IPS-18c (cell line): ENCODE results near the gene ADAMTS9.

ENCODE experiments used
- H3K4me3 ChIP-seq: 2 replicates; pipeline ENCODE4 v1.7.0; 2013; ENCODE audit warnings: low read depth, mild to moderate bottlenecking, low read length, moderate library complexity; ENCODE audit not compliant: insufficient read depth
- H3K9me3 ChIP-seq: one replicate; pipeline ENCODE4 v1.6.1; 2013; ENCODE audit warnings: mild to moderate bottlenecking, low read length, moderate library complexity; ENCODE audit not compliant: control insufficient read depth, insufficient read depth

The ADAMTS9 gene

DNA sequence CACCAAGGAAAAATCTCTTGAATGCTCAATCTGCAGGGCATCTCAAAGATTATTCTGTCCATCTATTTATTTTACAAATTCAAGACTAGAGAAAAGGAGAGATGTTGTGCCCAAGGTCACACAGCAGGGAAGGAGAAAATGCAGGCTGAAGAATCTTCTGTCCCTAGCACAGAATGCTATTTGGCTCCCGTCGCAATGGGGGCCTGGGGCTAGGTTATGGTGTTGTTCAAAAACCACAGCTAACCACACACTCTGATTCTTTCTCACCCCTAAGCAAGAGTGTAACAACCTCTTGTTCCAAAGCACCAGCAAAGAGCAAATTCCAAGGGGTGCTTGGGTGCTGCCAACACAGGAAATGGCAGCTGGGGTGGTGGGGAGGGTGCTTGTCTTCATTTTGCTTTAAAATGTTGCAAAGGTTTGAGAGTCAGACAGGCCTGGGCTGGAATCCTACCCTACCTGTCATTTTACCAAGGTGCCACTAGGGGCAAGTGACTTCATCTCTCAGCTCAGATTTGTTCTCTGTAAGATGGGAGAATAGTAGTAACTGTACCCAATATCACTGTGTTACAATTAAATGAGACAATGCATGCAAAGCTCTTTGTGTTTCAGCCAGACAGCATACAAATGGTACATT lies 112.5 kb downstream of the ADAMTS9 start:
- H3K9me3 ChIP-seq, result no peaks in the 10 kb centered on the region
- H3K4me3 ChIP-seq, result no peak overlapping the region

DNA sequence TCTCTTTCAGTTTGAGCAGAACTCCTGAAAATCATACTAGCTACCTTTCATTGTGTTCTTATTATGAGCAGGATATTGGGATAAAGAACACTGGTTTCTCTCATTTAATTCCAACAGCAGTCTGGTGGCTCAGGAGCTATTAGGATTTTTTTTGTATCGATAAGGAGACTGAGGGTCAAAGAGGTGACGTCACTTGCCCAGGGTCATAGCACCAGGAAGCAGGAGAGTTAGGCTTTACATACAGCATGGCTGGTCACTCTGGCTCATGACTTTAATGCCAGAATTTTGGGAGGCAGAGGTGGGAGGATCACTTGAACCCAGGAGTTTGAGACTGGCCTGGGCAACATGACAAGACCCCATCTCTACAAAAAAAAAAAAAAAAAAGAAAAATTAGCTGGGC lies 113.6 kb downstream of the ADAMTS9 start:
- no peaks in the 10 kb centered on the region for H3K9me3 ChIP-seq

DNA sequence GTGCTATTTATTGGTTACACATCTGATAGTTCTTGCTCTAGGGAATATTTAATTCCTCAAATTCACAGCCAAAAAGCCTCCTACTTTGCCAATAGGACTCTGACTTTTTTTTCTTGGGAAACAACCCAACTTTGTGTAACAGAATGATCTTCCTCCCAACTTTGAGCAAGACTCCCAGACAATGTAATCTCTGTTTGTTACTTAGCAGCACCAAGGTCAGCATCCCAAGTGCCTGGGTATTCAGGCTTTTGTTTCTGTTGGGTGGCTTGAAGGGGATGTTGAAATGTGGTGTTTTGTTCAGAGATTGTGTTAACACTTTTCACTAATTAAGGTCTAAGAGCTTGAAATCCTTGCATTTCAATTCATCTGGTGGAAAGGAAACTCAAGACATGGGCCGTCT lies 115.8 kb downstream of the ADAMTS9 start:
- no peaks in the 10 kb centered on the region for H3K9me3 ChIP-seq
- no peak overlapping the region for H3K4me3 ChIP-seq

More for the DNA sequence above, 113.6 kb downstream of the ADAMTS9 start:
- no peak overlapping the region for H3K4me3 ChIP-seq

DNA sequence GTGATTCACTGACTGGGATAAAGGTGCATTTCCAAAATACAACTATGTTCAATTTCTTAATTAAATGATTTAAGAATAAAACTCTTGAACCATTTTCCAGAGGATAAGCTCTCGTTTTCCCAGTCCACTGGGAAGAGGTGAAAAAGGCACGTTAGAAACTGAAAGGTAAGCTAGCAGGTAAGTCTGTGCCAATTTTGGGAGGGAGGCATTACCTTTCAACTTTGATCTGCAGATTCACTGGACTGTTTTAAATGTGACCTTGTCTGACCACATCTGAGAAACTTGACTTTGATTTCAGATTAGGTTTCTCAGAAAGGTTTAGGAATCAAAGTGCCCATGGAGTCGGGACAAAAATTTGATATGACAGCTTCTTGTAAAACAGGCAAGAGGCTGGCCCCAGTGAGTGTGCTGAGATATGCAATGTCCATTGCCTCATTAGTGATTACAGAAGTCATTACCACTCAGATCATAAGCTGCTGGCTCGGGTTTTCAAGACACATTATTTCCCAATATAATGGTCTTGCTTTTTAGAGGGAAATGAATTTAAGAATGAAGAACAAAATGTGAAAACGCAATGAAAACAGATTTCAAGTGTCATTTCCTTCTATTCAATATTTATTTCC lies 118.8 kb downstream of the ADAMTS9 start:
- H3K9me3 ChIP-seq, result no peaks in the 10 kb centered on the region

DNA sequence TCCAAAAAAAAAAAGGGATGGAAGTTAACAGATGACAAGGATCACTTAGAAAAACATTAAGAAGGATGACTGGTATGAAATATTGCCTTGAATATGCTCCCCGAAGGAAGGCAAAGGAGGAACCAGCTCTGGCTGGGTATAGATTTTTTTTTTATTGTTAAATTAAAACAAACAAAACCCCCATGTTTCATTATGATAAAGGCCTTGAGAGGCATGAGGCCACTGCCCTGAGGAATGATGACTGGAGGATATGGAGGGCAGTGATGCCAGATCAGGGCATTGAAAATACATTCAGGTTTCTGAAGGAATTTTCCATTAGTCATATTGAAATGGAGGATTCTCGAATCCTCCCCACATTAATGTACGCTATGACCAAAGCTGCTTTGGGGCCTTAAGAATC lies 120.9 kb downstream of the ADAMTS9 start:
- Histone ChIP-seq H3K9me3 (no peaks in the 10 kb centered on the region), H3K4me3 (no peak overlapping the region)

More for the DNA sequence above, 118.8 kb downstream of the ADAMTS9 start:
- H3K4me3 ChIP-seq, result no peak overlapping the region

DNA sequence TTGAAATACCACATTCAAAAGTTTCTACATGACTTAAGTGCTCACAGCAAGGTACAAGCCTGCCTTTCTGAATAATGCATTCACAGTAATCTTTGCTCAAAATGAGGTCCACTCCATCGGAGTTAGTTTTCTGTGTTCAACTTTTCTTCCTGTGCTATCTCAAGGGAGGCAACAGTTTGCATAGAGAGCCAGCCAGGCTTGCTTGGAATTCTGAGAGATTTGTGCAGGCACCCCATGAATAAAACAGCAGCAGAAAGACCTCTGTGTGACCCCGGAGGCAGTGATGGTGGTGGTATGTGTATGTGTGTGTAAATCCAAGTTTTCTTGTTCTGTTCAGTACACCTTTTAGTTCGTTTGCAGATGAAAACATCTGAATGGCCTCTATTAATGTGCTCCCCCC lies 124.0 kb downstream of the ADAMTS9 start:
- H3K9me3 ChIP-seq, result no peaks in the 10 kb centered on the region
- no peak overlapping the region for H3K4me3 ChIP-seq

DNA sequence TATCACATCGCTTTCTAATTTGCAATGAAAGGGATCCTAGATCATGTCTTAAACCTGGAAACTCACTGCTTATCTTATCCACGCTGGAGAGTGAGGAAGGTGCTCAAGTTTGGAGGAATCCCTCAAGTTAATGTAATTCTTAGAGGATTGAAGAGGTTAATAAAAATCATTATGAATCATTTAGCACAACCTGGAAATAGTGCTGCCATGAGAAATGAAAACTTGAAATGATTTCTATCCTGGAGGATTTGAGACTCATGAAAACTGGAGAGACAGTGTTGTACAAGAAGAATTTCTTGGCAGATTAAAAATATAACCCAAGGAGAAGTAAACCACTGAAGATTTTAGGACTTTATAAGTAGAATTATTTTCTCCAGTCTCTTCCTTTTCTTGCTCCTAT lies 125.9 kb downstream of the ADAMTS9 start:
- H3K4me3 ChIP-seq, result no peak overlapping the region
- no peaks in the 10 kb centered on the region for H3K9me3 ChIP-seq

DNA sequence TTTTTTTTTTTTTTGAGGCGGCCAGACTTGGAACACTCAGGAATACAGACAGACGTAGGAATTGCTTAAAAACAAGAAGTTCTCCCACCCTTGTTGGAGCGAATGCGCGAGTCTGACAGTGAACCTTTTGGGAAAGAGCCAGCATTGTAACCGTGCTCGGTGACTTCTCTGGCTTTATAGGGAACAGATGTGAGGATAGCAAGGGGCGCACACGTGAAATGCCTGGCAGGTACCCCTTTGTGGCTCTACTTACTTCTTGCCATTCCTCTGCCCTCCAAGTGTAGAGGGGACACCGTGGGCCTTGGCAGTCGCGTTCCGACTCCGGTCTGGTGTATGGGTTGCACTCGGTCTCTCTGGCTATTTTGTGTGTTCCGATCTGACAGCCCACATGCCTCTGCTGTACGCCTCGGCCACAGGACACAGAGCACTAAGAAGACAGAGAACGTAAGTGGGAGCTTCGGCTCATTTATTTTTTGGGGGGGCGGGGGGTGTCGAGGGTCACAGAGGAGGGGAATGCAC lies 126.4 kb downstream of the ADAMTS9 start:
- Histone ChIP-seq H3K9me3 (no peaks in the 10 kb centered on the region), H3K4me3 (no peak overlapping the region)

DNA sequence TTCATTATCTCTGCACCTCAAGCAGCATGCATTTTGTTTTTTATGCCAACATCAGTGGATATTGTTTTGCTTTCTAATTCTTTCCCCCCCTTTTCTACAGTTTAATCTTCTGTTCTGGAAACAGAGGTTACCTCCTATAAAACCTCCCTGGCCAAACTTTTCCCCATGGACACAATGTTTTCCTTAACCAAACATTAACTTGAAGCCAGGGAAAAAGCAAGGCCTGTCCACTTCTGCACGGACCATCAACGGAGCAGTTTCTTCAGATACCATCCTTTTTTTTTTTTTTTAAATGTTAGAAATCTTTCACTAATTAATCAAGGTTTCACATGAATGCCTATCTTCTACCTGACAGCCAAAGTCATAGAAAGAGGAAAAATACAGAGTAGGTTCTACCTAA lies 127.0 kb downstream of the ADAMTS9 start:
- Histone ChIP-seq H3K4me3 (no peak overlapping the region), H3K9me3 (no peaks in the 10 kb centered on the region)

DNA sequence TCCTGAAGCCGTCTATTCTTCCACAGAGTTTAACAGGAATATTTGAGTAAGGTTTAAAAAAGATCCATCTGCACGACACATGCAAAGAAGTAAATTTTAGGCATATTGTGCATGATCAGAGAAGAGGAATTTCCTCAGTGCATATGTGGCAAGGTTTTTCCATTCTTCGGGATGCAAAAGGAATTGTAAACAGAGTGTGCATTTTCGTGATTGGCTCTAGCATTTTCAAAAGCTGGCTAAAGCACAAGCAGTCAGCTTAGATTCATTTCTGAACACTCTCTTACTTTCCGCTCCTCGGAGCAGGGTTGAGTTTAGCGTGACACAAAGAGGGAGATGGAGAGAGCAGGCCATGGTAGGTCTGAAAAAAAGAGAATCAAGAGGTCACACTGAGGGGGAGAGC lies 128.2 kb downstream of the ADAMTS9 start:
- Histone ChIP-seq H3K9me3 (no peaks in the 10 kb centered on the region), H3K4me3 (no peak overlapping the region)

DNA sequence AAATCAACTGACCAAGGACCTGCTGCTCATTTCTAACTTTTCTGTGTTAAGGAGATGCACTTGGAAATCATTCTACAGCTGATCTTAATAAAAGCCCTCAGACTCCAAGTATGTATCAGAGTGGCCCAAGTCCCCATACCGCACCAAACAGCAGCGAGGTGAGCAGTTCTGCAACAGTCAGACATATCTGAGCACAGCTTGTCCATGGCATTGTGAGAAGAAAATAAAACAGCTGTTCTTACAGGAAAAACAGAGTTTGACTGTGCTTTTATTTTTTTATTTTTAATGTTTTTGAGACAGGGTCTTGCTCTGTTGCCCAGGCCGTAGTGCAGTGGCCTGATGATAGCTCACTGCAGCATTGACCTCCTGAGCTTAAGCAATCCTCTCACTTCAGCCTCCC lies 131.8 kb downstream of the ADAMTS9 start:
- Histone ChIP-seq H3K9me3 (no peaks in the 10 kb centered on the region), H3K4me3 (no peak overlapping the region)

DNA sequence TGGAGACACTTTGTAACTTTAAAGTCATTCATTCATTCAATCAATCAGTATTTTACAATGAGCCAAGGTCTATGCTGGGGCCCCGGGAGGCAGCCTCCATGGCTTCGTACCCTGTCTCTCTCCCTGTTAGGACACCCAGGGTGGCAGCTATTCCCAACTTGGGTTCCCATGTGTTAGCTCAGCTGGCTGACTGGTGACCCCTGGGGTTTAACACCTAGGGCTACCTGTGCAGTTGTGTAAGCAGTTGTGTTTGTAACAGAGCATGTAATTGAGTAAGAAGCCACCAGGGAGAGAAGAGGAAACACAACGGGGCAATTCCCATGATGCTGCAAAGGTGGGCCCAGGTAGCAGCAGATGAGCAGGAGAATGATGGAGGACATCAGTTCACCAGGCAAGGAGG lies 132.4 kb downstream of the ADAMTS9 start:
- Histone ChIP-seq H3K9me3 (no peaks in the 10 kb centered on the region), H3K4me3 (no peak overlapping the region)

DNA sequence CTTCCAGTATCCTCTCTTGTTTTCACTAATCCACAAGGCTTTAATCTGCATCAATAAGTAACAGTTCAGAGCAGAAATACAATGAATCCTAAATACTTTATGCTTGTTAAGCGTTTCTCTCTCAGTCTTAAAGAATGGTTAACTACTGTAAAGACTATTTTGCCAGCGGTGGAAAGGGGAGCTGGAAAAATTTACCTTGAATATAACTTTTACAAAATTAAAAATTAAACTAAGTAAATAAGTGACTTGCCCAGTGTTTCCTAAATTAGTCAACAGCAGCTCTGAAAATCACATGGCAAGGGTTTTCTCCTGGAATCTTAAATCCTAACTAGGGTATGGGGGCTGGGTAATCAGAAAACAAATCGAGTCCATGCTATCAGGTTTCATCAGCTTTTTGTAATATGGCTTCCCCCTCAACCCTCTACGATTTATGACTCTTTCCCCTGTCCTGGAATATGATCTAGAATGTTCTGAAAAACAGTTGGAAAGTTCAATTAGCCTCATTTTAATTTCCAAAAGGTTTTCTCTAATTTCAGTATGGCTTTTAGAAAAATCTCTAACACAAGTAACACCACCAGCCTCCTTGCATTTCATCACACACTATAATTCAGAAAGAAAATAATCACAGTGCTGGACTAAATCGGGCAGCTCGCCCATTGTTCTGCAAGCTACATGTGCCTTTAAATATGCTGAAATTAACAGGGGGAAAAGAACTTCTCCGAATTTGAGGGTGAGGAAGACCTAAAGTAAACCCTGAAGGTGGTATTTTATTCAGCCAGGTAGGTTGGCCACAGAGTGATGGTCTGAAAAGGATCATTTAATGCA lies 133.5 kb downstream of the ADAMTS9 start:
- H3K4me3 ChIP-seq, result no peak overlapping the region
- H3K9me3 ChIP-seq, result no peaks in the 10 kb centered on the region

DNA sequence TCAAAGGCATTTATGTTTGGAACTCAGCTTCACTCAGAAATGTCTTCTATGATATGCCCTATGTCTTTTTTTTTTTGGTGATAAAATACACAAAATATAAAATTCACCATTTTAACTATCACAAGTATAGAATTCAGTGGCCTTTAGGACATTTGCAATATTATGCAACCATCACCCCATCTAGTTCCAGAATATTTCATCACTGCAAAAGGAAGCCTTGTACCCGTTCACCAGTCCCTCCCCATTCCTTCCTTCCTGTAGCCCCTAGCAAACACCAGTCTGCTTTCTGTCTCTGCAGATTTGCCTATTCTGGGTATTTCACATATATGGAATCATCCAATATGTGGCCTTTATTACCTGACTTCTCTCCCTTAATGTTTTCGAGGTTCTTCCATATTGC lies 134.8 kb downstream of the ADAMTS9 start:
- no peaks in the 10 kb centered on the region for H3K9me3 ChIP-seq
- no peak overlapping the region for H3K4me3 ChIP-seq

DNA sequence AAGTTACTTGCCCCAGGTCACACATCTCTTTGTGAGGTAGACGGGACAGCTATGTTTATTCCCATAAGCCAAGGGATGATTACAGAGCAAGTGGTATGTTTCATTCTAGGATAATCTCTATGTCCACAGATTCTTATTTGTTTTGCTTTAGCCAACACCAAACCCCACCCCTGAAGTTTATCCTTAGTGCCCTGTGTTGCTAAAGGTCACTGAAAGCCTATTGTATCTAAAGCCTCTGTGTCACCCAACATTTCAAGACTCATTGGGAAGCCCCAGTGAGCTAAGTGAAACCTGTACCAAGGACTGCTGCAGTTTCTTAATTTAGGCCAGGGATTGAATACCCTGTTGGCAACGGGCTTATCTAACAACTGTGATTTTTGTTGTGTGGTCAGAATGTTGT lies 135.6 kb downstream of the ADAMTS9 start:
- H3K4me3 ChIP-seq, result no peak overlapping the region
- no peaks in the 10 kb centered on the region for H3K9me3 ChIP-seq

DNA sequence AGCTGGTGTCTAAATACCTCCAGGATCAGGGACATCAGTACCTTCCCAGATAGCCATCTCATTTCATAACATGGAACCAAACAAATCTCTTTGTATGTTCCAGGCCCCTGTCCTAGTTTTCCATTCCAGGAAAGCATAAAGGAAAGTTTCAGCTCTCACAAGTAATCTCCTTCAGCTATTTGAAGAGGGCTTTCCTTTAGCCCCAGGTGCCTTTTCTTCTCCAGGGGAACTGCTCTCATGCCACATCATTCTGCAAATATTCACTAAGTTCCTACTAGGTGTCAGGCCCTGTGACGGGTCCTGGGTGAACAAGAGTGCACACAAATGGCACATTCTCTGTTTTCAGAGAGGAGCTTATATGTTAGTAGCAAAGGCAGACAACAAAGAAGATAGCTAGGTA lies 136.1 kb downstream of the ADAMTS9 start:
- no peak overlapping the region for H3K4me3 ChIP-seq
- H3K9me3 ChIP-seq, result no peaks in the 10 kb centered on the region

DNA sequence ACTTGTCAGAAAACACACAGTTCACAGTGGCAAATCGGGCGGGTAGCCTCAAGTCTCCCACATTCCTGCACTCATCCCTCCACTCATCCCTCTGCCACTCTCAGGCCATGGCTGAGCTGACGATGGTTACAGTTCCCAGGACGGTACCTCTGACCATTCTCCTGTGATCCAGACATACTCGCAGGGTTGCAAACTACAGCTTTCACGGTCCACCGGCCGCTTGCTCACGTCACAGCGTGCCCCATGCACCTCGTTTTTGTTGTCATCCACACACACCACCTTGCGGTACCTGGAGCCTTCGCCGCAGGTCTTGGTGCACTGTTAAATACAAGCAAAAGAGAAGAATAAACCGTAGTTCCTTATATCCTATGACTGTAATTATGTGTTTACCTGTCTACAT lies 137.1 kb downstream of the ADAMTS9 start:
- Histone ChIP-seq H3K9me3 (no peaks in the 10 kb centered on the region), H3K4me3 (no peak overlapping the region)

DNA sequence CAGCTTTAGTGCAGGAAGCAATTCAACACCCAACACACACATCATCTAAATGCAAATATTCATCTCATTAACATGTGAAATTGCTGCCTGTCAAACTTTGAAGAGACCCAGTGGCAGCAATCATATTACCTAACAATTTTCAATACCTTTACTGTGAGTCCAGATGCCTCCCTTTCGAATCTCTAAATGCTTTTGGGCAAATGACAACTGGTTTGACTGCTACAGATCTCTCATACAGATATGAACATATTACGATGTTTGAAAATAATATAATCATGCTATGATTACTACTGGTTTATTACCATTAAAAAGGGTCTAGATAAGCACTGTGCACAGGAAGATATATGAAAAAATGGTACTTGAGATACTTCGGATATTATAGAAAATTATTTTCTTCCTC lies 137.9 kb downstream of the ADAMTS9 start:
- Histone ChIP-seq H3K9me3 (no peaks in the 10 kb centered on the region), H3K4me3 (no peak overlapping the region)
